Ramos (cell line): Measurements from ENCODE around the gene DNMBP.
"Not testable (repeated sequence)": the region's sequence is repeated elsewhere in the genome, so short reads cannot be mapped to it uniquely, and the experiment has no call there.

Experiments
- in situ Hi-C: fragments of 300-500 bp; cut with MboI; formaldehyde crosslinking; loops from one replicate; pipeline ENCODE4 v1.14.3; 2022; ENCODE audit warnings: low sequenced_read_pairs; ENCODE audit not compliant: unreplicated experiment

Gene DNMBP

DNA sequence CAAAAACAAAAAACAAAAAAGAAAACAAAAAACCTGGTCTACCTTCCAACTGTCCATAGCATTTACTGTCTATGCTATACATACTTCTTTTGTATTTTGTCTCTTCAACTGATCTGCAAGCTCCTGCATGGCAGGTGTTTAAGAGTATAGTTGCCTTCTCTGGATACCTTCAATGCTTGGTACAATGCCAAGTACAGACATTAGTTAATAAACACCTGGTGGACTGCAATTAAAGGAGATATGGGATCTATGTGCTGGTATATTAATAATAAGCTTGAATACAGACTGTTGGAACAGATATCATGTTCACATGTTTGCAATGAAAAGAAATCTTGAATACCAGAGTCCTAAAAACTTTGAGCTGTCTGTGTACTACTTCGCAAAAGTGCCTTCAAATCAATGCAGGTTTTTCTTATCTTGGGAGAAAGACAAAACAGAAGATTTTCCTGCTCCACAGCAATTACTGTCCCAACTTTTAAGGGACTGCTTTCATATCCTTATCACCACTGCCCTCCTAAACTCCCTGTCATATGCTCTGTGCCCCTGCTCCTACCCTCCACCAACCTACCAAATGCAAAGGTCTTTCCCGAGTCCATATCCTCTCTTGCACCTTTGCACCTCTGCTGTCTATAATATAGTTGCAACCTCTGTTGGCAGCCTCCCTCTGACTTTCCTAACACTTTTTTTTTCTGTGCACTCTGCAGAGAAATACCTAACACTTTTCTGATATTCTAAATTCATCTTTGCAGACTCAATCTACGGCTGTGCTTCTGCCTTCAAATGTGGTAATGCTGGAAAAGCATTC lies 85.1 kb downstream of the DNMBP start:
- in situ Hi-C loops, result no loop called here

DNA sequence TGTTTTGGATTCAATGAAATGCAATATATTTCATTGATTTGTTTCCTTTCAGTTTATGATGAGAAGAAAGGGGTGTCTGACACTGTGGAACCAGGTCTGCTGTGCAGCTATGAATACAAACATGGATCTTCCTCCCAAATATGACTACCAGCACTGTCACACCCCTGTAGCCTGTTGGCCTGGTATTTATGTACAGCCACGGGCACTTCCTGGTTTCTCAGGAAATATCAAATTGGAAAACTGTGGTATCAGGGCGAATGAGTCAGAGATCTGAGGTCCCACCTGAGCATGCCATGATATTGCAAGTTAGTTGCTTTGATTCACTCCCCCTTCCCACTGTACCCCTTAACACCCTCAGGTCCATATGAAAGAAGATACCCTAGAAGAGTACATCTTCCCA lies 87.8 kb downstream of the DNMBP start:
- in situ Hi-C loops, result no loop called here

DNA sequence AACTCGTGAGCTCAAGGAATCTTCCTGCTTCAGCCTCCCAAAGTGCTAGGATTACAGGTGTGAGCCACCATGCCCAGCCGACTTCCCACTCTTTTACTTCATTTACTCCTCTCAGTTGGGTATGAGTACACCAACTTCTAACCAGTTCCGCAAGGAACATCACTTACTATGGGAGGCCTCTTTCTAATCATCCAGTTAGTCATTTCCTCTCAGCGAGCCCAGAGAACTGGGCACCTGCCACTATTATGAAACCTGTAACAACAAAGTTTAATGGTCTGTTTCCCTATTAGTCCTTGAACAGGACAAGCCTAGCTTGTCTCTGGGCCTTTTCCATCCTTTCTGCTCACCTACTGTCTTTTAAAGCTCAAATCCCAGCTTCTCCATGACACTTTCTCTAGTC lies 88.8 kb downstream of the DNMBP start:
- in situ Hi-C loops, result no loop called here

DNA sequence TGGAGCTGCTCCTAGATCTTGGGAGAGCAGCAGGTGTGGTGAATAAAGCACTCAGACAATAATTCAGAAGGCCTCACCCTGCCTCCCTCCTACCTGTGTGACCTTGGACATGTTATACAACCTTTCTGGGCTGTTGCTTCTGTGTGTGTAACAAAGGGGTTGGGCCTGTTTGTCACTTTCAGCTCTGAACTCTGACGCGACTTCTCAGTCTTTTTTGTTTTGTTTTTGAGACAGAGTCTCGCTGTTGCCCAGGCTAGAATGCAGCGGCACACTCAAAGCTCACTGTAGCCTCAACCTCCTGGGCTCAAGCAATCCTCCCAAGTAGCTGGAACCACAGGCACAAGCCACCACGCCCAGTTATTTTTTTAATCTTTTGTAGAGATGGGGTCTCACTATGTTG lies 89.3 kb downstream of the DNMBP start:
- in situ Hi-C loops, result no loop called here

DNA sequence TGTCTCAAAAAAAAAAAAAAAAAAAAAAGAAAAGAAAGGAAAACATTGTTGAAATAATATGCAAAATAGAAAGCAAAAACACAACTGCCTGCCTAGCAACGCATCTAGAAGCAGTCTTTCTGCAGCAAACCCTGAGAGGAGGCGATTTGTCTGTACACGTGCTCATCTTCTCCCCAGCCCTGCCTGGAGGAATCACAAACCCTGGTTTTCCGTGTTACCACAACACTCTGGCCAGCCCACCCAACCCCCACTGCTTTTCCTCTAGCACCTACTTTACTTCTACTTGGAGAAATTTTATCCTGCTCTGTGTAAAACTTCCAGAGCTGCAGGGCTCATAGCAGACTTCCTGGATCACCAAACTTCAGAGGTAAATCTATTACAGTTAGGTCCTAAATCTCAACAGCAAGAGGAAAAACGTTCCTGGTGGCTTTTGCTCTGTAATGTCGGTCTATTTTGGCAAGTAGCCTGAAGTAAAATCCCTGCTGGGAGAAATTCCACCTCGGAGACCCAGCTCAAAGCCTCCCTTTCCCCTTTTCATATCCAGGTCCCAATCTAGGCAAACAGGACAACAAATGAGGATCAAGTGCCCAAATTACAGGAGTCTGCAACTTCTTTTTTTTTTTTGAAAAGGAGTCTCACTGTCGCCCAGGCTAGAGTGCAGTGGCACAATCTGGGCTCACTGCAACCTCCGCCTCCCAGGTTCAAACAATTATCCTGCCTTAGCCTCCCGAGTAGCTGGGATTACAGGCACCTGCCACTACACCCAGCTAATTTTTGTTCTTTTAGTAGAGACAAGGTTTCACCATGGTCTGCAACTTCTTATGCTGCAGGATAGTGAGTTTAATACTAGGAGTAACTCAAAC lies 91.6 kb downstream of the DNMBP start:
- in situ Hi-C loops, result no loop called here

DNA sequence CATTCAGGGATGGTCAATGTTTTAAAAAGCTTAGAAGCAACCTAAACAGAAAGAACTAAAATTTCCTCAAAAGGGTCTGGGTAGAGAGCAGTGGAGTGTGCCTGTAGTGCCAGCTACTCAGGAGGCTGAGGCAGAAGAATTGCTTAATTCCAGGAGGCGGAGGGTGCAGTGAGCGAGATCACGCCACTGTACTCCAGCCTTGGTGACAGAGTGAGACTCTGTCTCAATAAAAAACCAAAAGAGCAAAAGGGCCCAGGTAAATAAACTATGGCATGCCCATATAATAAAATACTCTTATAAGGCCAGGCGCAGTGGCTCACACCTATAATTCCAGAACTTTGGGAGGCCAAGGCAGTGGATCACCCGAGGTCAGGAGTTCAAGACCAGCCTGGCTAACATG lies 93.0 kb downstream of the DNMBP start:
- in situ Hi-C loops, result no loop called here

DNA sequence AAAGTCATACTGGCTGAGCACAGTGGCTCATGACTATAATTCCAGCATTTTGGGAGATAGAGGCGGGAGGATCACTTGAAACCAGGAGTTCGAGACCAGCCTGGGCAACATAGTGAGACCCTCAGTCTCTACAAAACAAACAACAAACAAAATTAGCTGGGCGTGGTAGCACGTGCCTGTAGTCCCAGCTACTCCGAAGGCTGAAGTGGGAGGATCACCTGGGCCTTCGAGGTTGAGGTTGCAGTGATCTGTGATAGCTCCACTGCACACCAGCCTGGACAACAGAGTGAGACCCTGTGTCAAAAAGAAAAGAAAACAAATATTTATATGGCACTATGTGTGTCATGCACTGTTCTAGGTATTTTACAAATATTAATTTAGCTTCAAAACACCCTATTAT lies 94.3 kb downstream of the DNMBP start:
- in situ Hi-C loops, result no loop called here

DNA sequence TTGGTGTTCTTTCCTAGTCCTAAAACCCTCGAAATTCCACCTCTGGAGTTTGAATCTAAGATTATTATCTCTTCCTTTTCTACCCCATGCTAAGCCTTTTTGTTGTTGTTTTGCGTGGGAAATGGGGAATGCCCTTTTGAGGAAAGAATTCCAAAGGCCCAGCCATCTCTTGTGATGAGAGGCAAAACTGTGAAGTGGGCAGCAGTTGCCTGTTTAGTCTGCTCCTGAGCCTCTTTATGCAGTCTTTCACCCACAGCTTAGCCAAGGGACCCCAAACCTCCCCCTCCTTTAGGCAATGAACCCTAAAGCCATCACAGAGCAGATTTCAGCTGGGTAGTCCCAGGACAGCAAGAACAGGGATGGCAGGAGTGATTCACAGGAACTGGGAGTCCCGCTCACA lies 95.5 kb downstream of the DNMBP start:
- in situ Hi-C loops, result no loop called here

DNA sequence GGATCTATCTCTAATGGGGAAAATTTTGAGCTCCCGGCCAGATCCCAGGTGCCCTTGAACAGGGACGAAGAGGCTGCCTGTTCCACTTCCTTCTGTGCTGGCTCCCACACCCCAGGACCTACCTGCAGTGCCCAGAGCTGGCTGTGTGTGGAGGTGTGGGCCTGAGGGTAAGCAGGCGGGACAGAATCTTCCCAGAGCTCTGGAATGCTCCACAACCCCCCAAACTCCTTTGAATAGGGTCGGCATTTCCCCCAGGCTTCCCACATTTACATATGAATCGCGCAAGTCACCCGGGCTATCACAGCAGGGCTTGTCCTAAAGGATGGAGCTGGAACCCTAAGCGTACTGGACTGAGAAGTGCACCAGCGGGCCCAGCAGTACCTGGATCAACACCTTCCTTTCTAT lies 95.9 kb downstream of the DNMBP start:
- in situ Hi-C loops, result no loop called here

DNA sequence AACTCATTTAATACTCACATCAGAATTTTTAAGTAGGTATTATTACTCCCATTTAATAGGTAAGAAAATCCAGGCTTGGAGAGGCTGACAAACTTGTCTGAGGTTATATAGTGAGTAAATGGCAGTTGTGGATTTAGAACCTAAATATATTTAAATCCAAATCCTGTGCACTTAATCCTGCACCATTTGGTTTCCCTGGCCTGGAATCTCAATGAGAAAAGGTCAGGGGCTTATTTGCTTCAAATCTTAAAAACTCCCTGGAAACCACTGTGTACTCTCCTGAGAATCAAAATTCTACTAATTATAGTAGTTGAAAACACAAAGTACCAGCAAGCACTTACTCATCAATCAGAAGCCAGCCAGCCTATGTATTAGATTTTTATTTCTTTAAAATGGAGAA lies 97.7 kb downstream of the DNMBP start:
- in situ Hi-C loops, result no loop called here

DNA sequence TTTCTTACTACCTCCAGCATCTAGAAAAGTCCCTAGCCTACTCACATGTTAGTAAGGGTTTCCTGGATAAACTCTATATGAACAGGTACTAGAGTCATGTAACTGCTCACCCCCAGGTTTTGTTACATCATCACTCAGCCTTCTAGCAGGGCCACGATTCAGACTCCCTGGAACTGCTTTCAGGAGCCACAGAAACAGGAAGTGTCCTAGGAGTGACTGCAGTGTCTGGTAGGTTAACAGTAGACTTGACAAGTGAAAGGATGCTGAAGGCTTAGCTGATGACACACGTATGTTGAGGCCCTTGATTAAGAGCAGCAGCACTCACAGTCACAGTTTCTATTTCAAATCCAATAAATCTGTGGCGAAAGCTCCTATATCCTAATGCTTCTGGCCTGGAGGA lies 101.2 kb downstream of the DNMBP start:
- in situ Hi-C loops, result no loop called here

DNA sequence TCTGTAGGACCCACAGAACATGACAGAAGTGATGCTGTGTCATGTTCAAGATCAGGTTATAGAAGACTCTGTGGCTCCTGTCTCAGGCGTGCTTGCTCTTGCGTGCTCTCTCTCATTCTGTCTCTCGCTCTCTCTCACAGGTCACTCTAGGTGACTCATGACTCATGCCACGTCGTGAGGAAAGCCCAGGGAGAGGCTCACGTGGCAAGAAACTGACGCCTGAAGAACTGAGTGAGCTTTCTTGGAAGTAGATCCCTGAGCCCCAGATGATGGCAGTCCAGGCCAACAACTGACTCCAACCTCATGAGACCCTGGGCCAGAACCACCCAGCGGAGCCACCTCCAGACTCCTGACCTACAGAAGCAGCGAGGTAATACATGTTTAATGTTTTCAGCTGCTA lies 103.3 kb downstream of the DNMBP start:
- in situ Hi-C loops, result no loop called here

DNA sequence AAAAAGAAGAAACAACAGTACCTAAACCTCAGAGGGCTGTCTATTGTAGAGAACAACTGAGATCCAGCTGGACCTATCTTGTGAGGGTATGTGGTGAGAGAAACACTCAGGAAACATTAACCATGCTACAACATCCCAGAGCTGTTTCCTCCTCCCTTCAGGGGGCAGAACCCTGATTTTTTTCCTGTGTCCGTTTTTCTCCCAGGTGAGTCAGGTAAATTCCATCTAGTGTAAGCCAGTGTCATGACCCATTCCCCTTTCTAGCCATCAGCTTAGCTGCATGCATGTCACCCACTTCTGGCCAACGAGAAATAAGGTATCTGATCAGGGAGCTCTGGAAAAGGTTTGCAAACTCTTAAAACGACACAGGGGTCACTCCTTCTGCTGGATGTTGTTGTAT lies 103.8 kb downstream of the DNMBP start:
- in situ Hi-C loops, result no loop called here

DNA sequence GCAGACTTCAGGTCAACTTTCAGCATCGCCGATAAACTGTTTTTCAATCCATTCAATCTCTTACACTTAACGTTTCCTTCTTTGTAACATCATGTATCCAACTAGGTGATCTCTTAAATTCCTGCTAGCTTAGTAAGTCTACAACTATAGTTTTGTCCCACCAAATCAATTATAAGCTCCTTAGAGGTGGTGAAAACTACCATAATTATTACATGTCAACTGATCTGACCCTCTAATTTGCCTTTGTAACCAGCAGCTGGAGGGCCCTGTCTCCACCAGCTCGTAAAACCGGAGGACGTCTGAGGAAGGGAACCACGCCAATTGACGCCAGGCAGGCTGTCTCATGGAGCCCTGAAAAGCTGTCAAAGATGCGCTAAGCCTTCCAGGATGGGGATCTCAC lies 113.9 kb downstream of the DNMBP start:
- in situ Hi-C loops, result no loop called here

DNA sequence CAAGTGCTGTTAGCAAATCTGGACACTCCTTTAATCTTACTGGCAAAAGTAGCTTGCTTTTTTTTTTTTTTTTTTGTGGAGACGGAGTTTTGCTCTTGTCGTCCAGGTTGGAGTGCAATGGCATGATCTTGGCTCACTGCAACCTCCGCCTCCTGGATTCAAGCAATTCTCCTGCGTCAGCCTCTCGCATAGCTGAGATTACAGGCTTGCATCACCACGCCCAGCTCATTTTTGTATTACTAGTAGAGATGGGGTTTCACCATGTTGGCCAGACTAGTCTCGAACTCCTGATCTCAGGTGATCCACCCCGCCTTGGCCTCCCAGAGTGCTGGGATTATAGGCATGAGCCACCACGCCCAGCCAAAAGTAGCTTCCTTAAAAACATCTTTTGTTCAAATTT lies 114.7 kb downstream of the DNMBP start:
- in situ Hi-C loops, result not testable (repeated sequence)

DNA sequence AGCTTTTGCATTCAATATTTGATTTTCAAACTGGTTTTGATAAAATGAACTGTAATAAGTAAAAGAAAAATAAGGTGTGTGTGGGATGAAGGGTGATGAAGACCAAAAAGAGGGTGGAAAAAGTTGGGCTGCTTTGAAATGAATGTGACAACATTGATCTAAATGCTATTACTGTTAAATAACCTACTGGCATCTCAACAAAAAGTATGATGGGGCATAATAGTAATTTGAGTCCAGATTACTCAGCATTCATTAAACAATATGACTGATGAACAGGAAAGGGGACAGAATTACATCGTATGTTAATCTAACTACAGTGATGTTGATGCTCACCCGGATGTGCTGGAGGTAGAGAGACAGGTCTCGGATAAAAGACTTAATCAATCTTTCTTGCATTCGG lies 115.1 kb downstream of the DNMBP start:
- in situ Hi-C loops, result no loop called here

DNA sequence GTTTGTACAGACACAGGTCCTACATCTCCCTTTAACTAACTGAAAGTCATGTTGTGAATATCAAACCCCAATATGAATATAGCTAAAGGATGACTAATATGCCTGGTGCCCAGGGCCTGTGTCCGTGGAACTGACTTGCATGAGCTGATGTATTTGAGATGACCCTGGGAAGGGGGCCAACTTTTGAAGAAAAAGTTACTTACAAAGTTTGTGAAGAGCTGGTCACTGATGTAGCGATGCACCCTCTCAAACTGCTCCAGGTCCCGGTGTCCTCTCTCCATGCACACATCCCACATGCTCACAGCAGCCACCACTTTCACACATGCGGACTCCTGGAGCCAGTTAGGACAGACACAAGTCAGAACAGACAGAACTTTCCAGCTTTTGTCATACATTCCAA lies 121.1 kb downstream of the DNMBP start:
- in situ Hi-C loops, result no loop called here

DNA sequence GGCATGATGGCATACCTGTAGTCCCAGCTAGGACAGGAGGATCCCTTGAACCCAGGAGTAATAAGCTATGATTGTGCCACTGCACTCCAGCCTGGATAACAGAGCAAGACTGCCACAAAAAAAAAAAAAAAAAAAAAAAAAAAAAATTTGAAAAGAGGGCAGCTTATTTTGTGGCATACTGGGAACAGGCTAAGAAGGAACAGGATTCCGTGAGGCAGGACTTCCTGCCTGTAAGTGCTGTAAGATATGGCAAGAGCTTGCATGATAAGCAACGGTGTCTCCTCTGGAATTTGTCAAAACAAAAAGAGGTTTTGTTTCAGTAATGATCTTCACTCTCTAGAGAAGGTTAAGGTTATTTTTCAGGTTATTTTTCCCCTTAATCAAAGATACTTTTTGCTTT lies 126.2 kb downstream of the DNMBP start:
- in situ Hi-C loops, result no loop called here

DNA sequence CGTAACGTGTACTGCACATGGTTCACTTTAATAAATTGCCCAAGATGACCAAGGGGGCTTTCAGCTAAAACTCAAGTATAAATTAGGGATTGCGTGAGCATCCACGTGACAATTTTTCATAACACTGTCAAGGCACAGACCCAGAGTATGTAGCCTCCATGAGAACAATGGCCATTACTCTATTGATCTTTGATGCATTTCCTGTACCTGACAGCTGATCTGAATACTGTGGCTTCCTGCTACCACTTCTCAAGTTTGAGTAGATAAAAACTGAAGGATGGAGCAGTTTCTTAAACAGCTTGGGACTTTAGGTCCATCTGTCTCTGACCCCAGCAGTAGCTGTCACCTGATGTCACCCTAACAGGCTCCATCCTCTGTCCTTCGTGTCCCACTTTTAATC lies 128.4 kb downstream of the DNMBP start:
- in situ Hi-C loops, result no loop called here

DNA sequence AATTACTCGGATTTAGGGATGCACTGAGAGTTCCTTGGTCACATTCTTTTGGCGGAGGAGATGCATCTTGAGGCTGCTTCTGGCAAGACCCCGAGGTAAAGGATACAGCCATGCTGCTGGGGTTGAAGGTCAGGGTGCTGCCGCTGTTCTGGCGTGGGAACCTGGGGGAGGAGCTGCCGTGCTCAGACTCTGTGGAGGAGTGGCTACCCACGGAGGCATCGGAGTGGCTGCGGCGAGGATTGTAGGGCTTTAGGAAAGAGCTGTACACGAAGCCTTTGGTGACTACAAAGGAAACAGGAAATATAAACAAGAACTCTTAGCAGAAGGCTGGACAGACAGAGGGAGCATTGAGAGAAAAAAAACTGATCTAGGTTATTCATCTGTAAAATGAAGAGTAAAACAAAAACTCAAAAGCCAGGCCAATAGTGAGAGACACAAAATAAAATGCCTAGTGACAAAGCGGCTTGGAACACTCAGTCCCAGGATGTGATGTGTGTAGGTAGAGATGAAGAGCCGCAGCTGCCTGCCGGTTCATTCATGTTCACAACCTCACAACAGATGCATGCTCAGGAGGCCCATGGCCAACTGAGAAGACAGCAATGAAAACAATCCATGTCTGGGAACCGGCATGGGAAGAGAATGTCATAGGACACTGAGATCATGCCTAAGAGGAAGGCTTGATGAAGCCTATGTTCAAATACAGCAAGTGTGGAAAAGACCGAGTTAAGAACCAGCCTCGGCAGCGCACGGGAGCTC lies 129.5 kb downstream of the DNMBP start:
- in situ Hi-C loops, result no loop called here

DNA sequence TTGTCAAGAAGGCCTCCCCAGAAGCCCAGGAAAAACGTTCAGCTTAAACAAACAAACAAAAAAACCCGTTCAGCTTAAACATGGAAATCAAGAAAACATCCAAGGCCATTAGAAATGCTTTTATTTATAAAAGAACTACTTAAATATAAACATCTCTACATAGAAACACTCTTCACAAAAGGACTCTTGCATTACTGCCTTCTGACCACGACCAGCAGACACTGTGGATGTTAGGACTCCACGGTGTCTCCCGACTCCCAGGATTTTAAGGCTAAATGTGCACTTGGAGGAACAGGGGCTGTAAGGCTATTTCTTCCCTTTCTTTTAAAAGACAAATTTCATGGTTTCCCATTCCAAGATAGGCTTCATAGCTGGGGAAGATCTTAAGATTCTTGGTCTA lies 134.3 kb downstream of the DNMBP start:
- in situ Hi-C loops, result no loop called here
